GM19193 (cell line): Measurements from ENCODE around the gene CHRD.

Source experiments
- POLR2A ChIP-seq: IDR thresholded peaks from 4 replicates; pipeline ENCODE4 v1.6.1; 2011; ENCODE audit not compliant: insufficient read depth, insufficient read length; ENCODE audit errors: extremely low read depth

CHRD gene

DNA sequence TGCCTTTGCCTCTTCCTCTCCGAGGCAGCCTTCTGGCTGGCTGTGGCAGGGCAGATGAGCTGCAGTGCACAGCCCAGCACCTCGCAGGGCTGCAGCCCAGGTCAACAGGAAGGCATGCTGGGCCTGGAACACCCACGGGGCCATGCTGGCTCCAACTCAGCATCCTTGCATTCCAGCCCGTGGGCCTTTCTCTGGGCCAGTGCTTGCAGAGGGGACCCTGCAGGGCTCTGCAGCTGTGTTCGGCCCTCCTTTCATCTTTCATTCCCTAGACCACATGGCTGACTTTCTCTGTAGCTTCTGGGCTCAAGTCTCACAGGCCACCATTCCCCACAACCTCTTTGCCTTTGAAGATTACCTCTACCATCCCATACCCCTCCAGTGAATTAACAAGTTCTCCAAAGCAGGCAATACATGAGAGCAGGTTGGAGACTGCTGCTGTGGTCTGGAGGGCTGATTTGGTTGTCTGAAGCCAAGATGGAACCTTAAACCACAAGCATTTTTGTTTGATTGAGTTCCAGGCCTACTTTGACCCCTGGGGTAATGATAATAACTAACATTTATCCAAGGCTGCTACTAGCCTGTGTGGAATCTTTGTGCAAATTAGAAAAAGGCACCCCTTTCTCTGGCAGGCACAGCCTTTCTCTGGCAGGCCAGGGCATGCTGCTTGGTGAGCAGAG lies 36.5 kb upstream of the CHRD start:
- no peak for TF ChIP-seq POLR2A

DNA sequence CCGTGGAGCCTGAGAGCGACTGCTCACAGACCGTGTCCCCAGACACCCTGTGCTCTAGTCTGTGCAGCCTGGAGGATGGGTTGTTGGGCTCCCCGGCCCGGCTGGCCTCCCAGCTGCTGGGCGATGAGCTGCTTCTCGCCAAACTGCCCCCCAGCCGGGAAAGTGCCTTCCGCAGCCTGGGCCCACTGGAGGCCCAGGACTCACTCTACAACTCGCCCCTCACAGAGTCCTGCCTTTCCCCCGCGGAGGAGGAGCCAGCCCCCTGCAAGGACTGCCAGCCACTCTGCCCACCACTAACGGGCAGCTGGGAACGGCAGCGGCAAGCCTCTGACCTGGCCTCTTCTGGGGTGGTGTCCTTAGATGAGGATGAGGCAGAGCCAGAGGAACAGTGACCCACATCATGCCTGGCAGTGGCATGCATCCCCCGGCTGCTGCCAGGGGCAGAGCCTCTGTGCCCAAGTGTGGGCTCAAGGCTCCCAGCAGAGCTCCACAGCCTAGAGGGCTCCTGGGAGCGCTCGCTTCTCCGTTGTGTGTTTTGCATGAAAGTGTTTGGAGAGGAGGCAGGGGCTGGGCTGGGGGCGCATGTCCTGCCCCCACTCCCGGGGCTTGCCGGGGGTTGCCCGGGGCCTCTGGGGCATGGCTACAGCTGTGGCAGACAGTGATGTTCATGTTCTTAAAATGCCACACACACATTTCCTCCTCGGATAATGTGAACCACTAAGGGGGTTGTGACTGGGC lies 35.1 kb upstream of the CHRD start:
- no peak for TF ChIP-seq POLR2A

DNA sequence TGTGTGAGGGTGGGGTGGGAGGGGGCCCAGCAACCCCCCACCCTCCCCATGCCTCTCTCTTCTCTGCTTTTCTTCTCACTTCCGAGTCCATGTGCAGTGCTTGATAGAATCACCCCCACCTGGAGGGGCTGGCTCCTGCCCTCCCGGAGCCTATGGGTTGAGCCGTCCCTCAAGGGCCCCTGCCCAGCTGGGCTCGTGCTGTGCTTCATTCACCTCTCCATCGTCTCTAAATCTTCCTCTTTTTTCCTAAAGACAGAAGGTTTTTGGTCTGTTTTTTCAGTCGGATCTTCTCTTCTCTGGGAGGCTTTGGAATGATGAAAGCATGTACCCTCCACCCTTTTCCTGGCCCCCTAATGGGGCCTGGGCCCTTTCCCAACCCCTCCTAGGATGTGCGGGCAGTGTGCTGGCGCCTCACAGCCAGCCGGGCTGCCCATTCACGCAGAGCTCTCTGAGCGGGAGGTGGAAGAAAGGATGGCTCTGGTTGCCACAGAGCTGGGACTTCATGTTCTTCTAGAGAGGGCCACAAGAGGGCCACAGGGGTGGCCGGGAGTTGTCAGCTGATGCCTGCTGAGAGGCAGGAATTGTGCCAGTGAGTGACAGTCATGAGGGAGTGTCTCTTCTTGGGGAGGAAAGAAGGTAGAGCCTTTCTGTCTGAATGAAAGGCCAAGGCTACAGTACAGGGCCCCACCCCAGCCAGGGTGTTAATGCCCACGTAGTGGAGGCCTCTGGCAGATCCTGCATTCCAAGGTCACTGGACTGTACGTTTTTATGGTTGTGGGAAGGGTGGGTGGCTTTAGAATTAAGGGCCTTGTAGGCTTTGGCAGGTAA lies 34.3 kb upstream of the CHRD start:
- no peak for TF ChIP-seq POLR2A

DNA sequence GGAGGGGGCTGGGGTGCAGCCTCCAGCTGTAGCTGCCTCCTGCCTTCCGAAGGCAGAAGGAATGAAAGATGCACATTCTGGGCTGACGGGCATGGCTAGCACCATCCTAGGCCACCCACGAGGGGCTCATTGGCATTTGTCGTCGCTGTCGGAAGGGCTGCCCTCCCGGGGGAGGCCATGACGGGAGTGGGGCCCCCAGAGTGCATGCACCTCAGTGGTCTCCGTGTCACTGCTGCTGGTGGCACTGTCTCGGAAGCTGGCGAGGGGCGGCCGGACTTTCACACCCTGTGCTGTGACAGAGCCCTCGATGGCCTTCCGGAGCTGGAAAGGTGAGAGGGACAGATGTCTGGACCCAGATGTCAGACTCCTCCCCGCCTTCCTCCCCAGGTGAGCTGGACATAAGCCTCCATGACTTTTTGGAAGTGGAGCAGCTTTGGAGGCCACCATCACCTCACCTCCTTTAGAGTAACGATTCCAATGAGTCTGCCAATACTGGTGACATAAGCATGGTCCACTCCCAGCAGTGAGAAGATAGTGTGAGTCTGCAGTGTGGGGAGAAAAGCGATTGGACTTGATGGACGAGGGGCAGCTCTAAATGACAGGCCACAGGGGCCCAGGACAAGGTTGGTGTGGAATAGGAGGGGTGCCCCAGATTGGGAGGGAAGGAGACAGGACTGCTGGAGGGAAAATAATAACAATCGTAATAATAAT lies 33.2 kb upstream of the CHRD start:
- TF ChIP-seq POLR2A, result no peak

DNA sequence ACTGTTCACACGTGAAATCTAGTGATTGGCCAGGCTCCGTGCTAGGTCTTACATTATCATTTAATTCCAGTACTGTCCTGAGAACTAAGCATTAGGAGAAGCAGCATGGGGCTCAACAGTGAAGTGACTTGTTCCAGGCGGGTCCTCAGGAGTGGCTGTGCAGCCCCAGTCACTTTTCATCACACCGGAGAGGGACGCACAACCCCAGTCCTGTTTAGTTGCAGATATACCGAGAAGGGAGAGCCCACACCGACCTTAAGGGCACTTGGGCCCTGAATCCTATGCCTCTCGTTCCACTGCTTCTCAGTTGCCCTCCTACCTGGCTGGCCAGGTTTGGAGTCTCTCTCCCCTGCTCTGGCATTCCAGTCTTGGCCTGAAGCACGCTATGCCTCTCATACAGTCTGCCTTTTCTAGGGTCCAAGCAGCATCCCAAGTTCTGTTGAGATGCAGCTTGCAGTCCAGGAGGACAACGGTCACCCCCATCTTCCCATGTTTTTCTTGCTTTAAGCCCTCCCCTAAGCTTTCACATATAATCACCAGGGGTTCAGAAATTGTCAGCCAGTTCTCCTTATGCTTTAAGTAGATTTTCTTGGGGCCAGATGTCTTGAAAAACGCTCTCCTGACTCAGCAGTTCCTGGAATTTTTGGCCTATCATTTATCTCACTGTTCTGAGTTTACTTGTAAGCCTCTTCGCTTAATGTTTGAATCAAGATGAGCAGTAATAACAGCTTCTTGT lies 32.4 kb upstream of the CHRD start:
- TF ChIP-seq POLR2A, result no peak

DNA sequence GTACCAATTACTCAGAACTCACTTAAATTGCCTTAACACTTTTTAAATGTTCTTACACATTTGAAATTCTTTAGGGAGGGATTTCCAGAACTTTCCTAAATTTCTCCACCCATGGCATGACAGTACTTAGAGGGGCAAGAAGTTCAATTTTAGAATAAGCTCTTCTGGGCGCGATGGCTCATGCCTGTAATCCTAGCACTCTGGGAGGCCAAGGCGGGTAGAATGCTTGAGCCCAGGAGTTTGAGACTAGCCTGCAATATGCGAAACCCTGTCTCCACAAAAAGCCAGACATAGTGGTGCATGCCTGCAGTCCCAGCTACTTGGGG lies 31.8 kb upstream of the CHRD start:
- TF ChIP-seq POLR2A, result no peak

DNA sequence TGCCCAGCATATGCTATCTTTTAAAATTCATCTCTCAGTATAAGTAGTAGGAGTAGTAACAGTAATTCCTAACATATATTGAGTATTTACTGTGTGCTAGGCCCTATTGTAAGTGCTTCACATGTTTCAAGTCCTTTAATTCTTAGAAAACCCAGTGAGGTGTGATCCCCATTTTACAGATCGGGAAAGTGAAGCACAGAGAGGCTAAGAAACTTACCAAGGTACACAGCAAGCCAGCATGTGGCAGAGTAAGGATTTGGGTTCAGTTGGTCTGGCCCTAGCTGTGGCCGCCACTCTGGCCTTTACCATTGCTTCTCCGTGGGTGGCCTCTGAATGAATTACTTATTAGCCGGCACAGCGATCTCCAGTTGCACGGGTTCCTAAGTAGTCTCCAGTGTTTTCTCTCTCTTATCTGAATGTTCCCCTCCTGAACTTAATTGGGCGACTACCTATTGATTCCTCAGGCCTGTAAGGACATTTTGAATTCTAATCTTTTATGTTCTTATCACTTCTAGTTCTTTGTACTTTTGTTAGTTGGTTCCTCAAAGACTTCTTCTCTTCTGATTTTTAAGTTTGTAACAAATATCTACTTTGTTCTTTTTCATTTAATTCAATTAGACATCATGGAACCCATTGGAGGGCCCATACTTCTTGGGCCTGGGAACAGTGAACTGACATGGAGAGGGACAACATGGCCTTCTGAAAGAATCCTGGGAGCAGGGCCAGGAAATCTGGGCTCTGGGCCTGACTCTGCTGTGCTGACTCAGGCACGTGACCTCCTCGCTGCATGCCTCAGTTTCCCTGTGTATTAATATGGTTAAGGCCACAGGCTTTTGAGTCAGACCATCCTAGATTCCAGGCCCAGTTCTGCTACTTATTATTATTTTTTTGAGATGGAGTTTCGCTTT lies 30.0 kb upstream of the CHRD start:
- TF ChIP-seq POLR2A, result no peak

DNA sequence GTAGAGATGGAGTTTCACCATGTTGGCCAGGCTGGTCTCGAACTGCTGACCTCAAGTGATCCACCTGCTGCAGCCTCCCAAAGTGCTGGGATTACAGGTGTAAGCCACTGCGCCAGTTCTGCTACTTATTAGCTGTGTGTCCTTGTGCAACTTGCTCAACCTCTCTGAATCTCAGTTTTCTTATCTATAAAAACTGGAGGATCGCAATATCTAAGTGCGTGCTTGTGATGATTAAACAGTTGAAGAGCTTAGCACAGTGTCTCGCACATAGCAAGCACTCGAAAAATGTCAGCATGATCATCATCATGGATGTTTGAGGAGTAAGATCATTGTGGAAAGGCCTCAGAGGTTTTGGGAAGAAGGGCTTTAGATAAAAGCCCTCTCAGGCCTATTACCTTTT lies 29.2 kb upstream of the CHRD start:
- no peak for TF ChIP-seq POLR2A

DNA sequence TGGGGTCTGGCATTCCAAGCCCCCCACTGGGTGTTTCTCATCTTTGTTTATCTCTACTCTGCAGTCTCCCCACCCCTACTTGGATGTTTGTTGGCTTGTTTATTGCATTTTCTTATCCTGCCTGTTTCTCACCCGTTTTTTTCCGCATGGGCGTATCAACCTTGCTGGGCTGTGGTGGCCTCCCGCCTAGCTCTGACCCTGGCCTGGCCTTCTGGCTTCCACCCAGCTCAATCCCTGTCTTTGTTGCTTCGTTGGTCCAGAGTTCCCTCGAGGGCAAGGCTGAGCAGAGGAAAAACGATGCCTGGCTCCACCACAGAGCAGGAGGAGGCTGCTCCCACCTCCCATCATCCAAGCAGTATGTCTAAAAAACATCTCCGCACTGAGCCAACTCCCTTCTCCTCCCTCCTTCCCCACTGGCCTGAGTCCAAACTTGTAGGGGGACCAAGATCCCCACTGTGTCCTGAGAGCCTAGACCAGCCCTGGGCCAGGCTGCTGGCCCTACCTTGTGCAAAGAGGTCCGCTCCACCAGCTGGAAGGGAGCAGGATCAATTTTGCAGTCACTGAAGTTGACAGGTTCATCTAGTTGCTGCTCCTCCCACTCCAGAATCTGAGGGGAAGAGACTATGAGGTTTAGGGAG lies 28.2 kb upstream of the CHRD start:
- TF ChIP-seq POLR2A, result no peak

DNA sequence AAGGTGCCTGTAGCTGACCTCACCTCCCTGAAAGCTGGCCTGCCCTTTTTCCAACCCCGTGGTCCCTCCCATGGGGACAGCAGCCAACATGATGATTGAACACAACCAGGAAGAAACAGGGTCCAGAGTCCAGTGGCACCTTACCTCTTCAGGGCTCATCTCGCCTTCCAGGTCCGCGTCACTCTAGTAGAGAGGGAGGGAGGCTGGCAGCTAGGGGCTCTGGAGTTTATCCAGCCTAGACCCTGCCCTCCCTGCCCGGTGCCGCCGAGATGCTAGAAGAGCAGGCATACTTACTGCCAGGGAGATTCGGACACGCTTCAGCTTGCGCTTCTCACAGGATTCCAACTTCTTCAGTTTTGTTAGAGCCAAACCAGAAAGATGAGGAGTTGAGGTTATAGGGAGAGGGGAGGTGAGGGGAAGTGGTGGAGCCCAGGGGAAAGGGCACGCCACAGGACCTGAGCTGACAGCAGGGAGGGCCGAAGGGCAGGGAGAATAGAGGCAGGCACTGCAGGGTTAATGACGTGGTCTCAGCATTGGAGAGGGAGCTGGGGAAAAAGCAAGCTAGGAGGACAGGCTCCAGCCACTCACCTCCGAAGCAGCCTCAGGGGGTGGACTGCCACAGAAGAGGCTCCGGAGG lies 27.6 kb upstream of the CHRD start:
- no peak for TF ChIP-seq POLR2A

DNA sequence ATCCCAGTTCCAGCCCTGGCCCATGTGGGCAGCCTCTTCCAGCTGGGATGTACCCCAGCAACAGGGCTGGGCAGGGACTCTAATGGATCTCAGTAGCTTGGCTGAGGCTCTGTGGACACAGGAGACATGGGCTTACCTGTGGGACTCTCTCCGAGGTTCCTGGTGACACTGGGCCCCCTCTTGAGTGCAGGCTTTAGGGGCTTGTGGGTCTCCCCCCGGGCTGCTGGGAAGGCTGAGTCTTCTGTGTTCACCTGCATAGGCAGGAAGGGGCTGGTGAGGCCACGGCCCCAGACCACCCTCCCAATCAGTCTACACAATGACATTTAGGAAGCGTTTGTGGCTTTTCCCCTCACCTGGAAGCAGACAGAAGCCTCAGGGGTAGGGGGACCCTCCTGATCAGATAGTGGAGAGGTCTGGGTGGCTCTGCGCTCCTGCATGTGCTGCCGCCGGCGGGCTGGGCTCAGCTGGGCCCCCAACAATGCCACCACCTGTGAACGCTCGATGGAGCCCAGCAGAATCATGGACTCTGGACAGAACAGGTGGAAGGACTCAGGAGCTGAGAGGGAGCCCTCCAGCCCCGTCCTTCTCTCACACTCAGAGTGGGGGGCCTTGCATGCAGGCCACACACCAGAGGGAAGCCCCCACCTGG lies 26.8 kb upstream of the CHRD start:
- TF ChIP-seq POLR2A, result no peak

DNA sequence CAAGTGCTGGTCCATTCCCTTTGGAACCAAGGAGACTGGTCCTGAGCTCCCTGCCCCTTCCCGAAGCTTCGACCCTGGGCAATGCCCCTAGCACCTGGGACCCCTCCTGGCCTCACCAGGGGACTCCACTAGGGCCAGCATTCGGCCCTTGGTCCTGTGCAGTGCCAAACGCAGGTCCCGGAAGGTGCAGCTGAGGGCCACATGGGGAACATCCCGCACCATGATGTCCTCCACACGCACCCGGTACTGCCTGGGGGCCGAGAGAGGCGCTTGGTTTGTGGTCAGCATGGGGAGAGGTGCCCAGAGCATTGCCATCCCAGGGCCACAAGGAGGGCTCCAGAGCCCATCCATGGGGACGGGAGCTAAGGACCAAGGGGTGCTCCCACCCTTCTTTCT lies 26.3 kb upstream of the CHRD start:
- no peak for TF ChIP-seq POLR2A
